ENCODE measurements around the gene EQTN.

DNA sequence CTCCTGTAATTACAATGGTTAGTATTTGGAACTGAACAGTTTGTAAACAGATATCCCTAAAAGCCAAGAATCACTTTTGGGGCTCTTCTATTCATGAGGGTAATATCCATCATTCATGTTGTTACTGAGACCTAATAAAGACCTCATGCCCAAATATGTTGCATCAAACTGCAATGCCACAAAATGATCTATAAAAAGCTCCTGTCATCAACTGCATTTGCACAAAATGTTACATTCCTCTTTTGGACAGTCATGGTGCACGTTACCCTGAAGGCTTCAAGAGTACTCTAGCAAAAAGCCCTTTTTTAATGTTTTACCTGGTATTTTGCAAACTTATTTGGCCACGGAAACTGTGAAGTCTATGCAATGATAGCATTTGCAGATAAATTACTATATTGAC is 14.2 kb upstream of the EQTN start:
- TF ChIP-seq, protein P1, sequence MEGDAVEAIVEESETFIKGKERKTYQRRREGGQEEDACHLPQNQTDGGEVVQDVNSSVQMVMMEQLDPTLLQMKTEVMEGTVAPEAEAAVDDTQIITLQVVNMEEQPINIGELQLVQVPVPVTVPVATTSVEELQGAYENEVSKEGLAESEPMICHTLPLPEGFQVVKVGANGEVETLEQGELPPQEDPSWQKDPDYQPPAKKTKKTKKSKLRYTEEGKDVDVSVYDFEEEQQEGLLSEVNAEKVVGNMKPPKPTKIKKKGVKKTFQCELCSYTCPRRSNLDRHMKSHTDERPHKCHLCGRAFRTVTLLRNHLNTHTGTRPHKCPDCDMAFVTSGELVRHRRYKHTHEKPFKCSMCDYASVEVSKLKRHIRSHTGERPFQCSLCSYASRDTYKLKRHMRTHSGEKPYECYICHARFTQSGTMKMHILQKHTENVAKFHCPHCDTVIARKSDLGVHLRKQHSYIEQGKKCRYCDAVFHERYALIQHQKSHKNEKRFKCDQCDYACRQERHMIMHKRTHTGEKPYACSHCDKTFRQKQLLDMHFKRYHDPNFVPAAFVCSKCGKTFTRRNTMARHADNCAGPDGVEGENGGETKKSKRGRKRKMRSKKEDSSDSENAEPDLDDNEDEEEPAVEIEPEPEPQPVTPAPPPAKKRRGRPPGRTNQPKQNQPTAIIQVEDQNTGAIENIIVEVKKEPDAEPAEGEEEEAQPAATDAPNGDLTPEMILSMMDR (IDR thresholded peaks at IDR 0.05): no peak
- no peak for TF ChIP-seq POLR2A (IDR thresholded peaks at IDR 0.05; ENCODE audit: low read depth)

Data from esophagus muscularis mucosa (tissue), 3 donors.